Medulla oblongata (tissue), 1 donor: ENCODE results near the gene EHMT1.
A peak's percentile ranks its signal among the peaks of the same experiment; 100 is the strongest.

ENCODE experiments used
- DNase-seq: peaks from one replicate; pipeline ENCODE4 v3.0.0-alpha.2; 2015; ENCODE audit errors: extremely low spot score

The EHMT1 gene

GRCh38 chr9:137646341-137646740 is 27.5 kb downstream of the EHMT1 start:
- no peak for DNase-seq

- DNase-seq: no peak
These were observed 28.4 kb downstream of the EHMT1 start for GRCh38 chr9:137647096-137647714.

DNA sequence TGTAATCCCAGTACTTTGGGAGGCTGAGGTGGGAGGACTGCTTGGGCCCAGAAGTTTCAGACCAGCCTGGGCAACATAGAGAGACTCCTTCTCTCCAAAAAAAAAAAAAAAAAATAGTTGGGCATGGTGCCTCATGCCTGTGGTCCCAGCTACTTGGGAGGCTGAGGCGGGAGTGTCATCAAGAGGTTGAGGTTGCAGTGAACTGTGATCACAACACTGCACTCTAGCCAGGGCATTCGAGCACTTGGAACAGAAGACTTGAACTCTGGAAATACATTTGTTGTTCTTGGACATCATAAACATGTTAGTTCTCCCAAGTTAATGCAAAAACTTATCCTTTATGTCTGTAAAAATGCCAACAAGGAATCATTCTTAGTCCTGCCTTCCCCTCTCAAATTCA is 29.6 kb downstream of the EHMT1 start:
- no peak for DNase-seq

DNA sequence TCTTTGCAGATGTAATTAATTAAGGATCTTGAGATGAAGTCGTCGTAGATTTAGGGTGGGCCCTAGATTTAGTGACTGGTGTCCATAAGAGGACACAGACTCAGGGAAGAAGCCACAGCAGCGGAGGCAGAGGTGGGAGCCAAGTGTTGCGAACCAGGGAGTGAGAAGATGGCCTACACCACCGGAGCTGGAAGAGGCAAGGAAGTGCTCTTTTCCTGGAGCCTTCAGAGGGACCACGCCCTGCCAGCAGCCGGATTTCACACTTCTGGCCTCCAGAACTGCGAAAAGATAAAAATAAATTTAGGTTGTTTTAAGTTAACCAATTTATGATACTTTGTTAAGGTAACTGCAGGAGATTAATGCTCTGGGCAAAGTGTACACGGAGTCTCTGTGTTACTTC is 30.7 kb downstream of the EHMT1 start:
- no peak for DNase-seq

DNA sequence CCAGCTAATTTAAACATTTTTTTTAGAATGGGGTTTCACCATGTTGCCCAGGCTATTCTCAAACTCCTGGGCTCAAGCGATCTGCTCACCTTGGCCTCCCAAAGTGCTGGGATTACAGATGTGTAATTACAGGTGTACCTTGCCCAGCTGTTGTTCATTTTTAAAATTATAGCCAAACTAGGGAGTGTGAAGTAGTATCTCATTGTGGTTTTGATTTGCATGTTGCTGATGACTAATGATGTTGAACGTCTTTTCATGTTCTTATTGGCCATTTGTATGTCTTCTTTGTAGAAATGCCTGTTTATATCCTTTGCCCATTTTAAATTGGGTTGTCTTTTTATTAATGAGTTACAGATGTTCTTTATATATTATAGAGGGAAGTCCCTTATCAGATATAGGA is 31.5 kb downstream of the EHMT1 start:
- no peak for DNase-seq

GRCh38 chr9:137650779-137651178 is 32.0 kb downstream of the EHMT1 start:
- no peak for DNase-seq

- DNase-seq: no peak
These were observed 37.6 kb downstream of the EHMT1 start for GRCh38 chr9:137656416-137656815.

GRCh38 chr9:137657606-137658005 is 38.8 kb downstream of the EHMT1 start:
- DNase-seq: no peak

DNA sequence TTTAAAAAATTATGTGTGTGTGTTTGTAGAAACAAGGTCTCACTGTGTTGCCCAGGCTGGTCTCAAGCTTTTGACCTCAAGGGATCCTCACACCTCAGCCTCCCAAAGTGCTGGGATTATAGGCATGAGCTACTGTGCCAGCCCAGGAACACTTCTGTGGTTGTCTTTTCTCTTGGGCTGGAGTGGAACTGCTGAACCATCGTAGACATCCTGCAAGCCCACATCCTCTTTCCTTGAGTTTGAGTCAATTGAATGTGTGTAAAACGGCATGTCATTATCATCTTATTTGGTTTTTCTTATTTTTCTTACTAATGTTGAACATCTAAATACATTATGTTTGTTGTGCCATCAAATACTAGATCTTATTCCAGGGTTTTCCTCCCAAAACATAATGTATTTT is 40.0 kb downstream of the EHMT1 start:
- DNase-seq: no peak

DNA sequence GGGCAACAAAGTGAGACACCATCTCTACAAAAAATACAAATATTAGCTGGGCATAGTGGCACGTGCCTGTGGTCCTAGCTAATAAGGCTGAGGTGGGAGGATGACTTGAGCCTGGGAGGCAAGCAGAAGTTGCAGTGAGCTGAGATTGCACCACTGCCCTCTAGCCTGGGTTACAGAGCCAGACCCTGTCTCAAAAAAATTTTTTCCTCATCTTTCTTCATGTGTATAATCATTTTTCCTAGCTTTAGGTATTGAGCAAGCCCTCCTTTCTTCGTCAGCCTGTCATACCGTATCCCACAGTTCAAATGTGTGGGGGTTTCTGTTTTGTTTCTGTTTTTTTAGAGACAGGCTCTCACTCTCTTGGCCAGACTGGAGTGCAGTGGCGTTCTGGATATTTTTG is 41.3 kb downstream of the EHMT1 start:
- DNase-seq: no peak

- no peak for DNase-seq
These were observed 44.8 kb downstream of the EHMT1 start for GRCh38 chr9:137663584-137663983.

DNA sequence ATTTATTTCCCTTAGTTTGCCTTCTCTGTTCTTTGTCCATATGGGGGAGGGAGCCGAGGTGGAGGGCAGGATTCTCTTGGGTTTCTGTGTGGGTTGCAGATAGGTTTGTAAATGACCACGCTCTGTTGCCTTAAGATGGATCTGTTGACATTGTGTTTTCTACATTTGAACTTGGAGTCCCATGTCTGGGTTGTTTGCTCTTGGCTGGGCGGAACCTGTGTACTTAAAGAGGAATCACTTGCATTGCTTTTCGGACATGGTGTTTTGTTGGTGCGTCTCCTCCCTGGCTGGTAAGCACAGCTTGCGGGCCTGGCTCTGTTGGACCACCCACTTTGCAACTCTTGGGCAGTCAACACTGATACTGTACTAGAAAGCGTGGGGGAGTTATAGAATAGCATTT is 45.9 kb downstream of the EHMT1 start:
- no peak for DNase-seq

DNA sequence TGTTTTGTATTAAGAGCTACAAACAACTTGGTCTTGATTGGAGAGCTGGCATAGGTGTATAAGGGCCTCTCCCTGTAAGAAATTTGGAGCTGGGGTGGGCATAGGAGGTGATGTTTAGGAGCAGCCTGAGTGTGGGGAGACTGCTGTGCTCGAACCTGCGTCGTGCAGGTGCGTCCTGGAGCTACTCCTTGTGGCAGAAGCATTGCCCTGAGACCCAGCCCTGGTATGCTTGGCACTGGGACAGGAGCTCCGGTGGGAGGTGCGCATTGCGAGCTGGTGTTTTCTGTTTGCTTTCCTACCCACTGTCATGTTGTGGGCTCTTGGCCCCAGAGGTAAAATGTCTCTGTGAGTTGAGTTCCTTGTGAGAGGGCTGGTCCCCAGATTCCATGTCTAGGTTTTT is 46.4 kb downstream of the EHMT1 start:
- DNase-seq: no peak

DNA sequence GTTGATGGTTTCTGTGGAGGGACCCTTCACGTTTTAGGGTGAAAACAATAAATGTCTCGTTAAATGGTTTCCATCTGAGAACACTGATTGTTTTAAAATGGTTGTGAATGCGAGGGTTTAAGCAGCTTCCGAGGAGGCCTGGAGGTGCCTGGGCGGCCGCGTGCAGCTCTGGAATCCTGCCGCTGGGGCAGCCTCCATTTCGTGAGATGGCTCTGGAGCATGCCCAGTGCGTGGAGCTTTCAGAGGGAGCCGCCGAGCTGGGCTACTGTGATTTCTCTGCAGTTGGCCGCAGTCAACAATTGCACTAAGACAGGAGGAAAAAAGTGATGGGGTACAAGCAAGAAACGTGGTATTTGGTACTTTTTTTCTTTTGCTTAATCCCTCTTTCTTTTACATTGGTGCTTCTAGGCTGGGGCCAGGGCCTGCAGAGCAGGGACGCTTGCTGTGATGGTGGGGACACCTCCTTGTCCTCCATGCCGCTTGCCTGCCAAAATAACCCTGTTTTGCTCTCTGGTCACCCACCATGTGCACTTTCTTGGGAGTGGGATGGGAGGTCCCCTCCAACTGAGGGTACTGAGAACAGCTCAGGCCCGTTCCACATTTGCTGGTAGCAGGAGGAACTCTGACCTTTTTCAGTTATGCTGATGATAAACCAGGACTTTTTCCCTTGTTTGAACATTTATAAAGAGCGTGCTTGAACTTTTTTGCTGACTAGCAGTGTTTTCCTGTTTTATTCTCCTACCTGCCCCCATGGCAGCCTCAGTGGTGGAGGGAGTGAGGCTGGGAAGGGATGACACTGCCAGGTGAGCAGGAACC is 47.1 kb downstream of the EHMT1 start:
- peak; percentile 46 for DNase-seq

DNA sequence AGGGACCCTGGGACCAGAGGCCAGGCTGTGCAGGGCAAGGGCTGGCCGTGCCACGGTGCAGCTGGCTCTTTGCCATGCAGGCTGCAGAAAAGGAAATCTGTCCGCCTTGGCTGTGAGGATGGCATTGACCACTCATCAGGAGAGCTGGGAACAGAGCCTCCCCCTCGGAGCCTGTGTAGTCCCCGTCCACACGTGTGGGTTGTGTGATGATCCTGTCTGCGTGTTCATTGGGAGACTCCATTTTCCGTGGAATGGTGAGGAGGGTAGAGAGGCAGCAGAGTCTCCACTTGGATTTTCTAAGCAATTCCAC is 47.7 kb downstream of the EHMT1 start:
- DNase-seq: no peak

DNA sequence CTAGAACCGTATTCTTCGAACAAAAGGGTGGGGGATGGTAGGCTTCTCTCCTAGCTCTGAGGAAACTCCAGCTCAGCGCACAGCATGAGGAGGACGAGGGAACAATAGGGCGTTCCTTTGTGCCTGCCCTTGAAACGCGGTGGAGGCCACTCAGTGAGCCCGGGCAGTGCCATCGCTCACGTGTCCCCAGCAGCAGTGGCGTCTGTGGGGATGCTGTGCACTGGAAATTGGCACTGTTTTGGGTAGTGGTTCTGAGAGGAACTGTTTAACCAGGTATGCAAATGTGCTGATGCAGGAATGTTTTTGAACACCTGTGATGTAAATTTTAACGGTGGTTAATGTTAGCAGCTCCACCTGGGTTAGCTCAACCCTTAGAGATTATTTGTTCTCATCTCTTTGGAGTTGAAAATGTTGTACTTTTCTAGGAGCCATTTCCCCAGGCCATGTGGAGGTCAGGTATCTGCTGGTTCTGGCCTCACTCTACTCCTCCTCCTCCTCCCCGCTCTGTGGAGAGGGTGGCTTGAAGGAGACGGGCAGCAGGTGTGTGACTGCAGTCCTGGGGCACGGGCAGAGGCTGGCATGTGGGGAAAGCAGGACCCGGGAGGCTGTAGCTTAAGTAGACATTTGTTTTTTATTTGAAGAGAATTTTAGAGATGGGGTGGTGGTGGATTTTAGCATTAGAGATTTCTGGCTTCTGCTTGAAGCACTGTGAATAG is 48.3 kb downstream of the EHMT1 start:
- DNase-seq: peak; percentile 73

DNA sequence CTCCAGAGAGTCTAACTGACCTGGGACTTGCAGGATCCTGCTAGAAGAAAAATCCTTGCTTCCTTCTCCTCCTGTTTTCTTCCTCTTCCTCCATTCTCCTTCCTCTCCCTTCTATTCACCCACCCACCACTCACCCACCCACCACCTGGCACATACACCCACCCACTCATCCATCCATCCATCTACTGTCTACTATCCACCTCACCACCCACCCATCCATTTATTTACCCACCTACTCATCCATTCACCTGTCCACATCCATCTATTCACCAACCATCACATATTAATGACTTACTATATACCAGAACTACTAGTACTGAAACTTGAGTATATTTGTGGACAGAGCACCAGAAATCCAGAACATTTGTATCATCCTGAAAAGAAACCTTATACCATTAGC is 49.4 kb downstream of the EHMT1 start:
- no peak for DNase-seq

- no peak for DNase-seq
These were observed 50.5 kb downstream of the EHMT1 start for GRCh38 chr9:137669261-137669672.

GRCh38 chr9:137670391-137671195 is 51.8 kb downstream of the EHMT1 start:
- DNase-seq: no peak

- DNase-seq: no peak
These were observed 52.4 kb downstream of the EHMT1 start for GRCh38 chr9:137671196-137671538.

DNA sequence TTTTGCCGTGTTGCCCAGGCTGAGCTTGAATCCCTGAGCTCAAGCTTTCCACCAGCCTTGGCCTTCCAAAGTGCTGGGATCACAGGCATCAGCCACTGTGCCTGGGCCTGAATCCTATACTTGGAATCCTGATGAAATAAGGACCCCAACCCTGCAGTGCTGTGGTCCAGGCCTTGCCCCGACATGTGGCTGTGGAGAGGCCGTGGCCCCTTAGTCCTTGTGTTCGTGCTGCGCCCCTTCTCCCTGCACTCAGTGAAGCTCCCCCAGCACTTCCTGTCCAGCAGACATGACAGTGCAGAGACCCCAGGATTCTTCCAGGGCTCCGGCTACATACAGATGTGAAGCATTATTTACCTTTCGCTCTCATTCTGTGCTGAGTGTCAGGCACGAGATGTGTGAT is 52.9 kb downstream of the EHMT1 start:
- no peak for DNase-seq
